Stromal cell of bone marrow (primary cell): ENCODE data around the gene GPC6.

ENCODE experiments used
- DNase-seq: peaks from one replicate; pipeline ENCODE4 v3.0.0-alpha.2; 2012; ENCODE audit warnings: low read depth

Gene GPC6

DNA sequence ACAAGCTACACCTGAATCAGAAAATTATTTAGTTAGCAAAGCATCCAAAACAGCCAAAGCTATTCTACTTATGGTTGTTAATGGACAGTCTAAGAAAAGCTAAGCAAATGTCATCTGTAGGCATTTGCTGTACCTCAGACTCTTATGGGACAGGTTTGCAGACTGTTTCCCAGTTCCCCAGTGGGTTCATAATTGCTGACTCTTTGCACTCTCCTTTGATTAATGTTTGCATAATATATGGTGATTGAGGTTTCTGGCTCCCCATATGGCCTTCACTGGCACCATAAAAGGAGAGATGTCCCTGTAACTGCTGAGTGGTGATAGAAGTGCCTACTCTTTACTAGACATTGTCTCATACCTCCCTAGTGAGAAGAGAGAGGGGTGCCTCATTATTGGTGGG, 142.1 kb downstream of the GPC6 start:
- no peak for DNase-seq

DNA sequence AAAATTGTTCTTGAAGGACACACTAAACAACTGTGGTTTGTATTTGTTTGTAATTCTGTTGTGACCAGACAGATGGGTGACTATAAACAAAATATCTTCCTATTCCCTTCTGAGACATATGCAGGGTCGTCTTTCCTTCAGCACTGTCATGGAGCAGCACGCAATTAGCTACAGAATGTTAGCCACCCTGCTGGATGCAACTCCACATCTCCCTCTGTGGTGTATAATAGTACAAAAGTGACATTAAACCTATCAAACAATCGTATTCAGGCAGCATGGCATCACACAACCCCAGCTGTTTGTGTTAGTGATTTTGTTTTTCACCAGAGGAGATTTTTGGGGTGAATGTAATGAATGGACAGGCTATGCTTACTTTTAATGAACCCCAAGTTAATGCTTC, 146.2 kb downstream of the GPC6 start:
- DNase-seq, result no peak

- DNase-seq, result no peak
Measured at GRCh38 chr13:93375491-93375890, 148.9 kb downstream of the GPC6 start.

DNA sequence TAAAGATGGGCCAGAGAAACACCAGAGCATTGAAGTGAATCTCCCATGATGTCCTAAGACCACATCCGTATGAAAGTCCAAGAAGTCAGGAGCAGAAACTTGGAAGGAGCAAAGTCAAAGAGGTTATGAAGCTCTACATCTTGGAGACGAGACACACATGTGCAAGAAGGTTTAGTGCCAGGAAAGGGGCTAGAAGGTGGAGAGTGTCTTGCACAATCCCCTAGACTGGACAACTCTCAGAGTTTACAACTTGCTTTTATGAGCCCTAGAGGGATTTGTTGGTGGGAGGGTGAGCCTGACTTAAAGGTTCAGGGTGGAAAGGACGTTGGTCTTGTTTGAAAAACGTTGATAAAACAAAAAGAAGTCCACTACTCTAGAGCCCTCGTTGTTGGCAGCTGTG, 150.6 kb downstream of the GPC6 start:
- DNase-seq, result no peak

- DNase-seq, result no peak
Measured at GRCh38 chr13:93378184-93378583, 151.6 kb downstream of the GPC6 start.

DNA sequence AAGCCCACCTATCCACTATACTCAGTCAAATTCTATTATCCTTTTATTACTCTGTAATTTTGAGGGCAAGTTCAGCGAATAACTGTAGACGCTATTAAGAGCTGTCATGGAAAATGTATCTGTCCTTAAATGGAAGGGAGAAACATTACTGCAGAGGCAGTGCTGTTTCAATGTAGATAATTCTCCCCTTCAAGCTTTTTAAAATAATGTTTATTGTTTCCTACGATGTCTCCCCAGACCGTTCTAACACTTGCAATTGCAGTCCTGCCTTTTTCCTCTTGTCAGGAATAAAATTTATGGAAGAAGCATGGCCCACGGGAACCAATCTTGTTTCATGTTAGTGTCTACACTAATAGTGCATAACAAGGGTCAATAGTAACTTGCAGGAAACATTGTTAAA, 159.5 kb downstream of the GPC6 start:
- DNase-seq, result no peak

DNA sequence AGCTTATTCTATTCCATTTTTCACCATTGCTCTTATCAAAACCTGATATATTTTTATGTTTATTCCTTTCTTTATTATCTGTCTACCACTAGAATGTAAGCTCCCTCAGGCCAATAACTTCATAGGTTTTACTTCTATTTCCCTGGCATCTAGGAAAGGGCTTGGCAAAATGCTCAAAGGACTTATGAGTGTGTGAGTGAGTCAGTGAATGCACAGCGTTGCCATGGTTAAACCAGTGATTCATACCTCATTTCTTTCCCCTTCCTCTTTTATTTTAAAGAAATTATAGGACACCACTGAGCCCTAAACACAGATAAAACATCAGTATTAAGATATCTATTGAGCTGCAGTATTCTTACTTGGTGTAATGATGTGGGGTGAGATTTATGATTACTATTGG, 162.1 kb downstream of the GPC6 start:
- peak; percentile 7 for DNase-seq

GRCh38 chr13:93397619-93398018, 171.0 kb downstream of the GPC6 start:
- no peak for DNase-seq

DNA sequence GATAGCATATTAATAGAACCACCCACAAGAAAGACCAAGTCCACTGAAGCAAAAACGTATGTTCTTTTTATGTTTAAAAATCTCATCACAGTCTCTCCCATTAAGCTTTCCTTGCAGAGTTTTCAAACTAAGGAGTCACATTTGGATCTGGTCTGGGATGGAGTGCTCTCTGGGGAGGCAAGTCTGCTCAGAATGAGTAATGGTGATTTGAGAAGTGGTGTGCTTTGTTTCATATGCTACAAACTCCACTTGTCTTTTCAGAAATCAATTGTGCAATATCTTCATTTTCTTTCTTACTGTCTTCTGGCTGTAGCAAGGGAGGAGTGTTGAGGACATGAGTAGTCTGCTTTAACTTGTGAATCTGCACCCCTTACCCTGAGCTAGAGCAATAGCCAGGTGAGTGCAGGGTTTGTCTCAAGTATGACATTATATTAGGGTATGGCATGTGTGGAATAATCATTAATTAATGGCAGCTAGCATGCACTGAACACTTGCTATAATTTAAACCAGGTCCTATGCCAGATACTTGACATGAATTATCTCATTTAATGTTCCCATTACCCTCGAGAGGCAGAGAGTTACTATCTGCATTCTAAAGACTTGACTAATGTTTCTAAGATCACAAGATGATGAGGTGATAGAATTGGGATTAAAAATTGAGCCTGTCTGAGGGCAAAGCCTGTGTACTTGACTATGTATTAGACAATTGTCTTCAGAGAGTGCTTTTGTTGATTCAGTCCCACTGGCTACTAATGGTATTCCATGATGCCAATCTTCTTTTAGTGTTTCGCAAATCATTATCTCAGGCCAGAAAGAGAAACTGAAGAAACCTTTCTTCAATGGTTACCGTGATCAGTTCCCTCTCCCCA, 171.8 kb downstream of the GPC6 start:
- DNase-seq, result peak; percentile 59

- no peak for DNase-seq
Measured at GRCh38 chr13:93399212-93399611, 172.6 kb downstream of the GPC6 start.

DNA sequence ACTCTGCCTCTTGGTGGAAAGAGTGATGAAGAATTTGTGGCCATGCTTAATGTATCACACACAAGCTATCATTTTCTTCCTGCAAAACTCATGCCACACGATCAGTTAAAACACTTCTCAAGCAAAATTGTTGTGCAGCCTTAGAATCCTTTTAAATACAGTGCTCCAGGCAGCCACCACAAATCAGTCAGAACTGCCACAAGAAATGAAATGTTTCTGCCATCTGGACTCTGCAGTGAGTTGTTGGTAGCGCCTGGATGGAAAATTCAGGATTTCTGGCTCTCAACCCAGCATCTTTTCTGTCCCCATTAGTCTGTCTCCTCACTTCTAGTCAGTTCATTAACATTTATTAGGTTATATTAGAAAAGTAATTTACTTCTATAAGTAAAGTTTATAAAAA, 179.5 kb downstream of the GPC6 start:
- no peak for DNase-seq

DNA sequence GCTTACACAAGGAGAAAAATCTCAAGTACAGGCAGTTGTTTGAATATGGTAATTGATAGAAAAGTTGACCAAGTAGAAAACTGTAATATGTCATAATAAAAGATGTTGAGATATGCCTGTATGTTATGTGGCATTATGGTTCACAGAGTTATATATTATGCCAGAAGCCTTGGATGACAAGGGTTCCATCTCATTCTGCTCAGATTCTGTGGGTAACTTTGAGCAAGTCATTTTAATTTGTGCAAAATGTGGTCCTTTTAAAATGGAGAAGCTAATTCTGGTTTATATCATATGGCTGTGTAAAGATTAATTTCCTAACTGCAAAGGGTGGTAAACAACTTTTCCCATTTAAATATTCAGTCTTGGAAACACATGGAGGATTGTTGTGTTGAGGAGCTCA, 180.9 kb downstream of the GPC6 start:
- DNase-seq, result no peak

DNA sequence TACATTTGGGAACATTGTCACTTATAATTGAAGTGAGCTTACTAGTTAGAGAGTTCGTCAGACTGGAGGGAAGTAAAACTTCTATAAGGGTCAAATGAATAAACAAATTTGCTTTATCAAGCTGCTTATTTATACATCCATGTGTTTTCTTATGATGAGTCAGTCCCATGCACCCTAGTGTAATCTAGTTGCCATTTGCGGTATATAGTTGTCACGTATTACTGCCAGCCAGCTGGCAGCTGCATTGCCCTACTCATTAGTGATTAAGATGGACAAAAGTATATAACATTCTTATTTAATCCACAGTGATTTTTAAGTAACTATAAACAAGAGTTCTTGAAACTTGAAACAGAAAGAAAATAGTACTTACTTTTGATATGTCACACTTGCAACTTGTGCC, 182.4 kb downstream of the GPC6 start:
- no peak for DNase-seq

GRCh38 chr13:93409816-93410215, 183.2 kb downstream of the GPC6 start:
- DNase-seq, result no peak

GRCh38 chr13:93411186-93411680, 184.6 kb downstream of the GPC6 start:
- no peak for DNase-seq

DNA sequence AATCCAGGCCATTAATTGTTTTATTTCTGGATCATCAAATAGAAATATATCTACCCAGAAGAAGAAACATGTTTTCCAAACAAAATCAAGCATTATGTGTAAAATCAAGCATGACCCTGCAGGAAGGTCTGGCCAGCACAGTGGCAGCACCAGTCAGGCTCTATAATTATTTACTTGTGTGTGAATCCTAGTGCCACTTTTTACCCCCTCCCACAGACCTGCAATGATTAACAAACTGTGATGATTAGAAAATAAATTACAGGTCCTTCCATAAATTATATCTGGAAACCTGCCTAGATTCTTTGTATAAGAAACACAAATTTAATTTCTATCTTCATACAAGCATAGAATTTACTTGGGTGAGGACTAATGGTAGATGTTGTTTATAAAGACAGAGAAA, 186.1 kb downstream of the GPC6 start:
- no peak for DNase-seq

DNA sequence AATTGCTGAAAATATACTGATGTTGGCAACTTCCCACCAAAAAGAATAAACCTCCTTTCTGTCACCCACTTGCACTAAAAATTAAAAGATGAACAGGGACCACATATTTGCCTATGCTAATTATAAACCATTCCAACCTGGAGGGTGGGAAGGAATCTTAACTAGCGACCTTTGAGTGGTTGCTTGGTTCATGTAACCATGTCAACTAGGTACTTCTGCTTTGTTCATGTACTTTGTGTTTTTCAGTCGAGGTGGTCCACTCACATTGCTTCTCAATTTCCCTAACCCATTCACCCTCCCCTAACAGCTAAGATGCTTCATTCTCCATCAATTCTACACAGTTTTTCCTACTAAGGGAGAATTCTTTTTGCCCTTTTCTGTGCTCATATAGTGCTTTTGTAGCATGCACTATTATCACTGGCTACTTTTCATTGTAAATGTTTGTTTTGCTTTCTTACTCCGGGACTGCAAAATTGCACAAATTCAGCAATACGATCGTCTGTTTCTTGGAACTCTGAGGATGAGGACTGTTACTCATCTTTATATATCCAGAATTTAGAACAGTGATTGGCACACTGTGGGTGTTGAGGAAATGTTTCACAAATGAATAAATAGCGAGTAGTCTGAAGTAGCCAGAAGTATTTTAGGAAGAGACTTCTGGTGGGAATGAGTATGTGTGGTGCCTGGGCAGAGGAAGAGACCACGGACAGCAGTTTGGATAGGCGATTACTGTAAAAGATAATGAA, 187.5 kb downstream of the GPC6 start:
- peak; percentile 68 for DNase-seq

DNA sequence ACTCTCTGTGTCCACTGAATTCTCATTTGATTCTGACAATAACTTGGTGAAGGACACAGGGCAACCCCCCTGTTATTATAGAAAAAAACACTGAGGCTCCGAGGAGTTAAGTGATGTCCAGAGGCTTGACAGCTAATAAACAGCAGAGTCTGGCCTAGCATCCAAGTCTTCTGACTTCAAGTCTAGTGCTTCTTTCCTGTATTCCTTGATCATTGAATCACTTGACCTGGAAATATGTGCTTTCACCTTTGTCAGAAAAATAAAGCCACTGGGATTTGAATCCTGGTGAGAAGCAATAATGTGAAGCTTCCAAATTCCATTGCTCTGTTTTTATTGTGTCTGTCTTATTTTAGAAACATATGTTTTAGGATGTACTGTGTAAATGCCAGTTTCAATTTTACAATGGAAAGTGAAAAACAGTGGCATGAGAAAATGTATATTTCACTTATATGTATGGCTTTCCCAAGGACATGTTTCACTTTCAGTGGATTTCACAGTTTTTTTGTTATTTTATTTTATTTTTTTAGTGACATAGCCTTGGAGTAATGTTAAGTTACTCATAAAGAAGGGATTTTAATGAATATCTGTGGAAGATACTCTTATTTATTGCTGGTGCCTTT, 190.2 kb downstream of the GPC6 start:
- no peak for DNase-seq

DNA sequence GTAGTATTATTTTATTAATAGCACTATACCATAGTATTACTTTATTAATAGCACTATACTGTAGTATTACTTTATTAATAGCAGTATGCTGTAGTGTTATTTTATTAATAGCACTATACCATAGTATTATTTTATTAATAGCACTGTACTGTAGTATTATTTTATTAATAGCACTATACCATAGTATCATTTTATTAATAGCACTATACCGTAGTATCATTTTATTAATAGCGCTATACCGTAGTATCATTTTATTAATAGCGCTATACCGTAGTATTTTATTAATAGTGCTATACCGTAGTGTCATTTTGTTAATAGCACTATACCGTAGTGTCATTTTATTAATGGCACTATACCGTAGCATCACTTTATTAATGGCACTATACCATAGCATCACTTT, 191.8 kb downstream of the GPC6 start:
- no peak for DNase-seq

DNA sequence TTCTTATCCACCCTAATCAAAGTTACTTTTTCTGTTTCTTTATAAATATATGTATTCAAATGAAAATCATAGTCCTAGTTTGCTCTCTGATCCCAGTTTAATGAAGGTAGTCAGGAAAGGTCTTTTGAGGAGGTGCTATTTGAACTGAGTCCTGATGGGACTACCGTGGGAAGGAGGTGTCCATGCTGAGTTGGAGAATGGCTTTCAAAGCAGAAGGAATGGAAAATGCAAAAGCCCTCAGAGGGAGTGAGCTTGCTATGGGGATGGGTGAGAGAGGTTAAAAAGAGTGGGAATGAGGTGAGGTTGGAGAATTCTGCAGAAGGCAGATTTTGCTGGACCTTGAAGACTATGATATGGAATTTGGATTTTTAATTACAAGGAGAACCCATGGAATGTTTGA, 193.6 kb downstream of the GPC6 start:
- no peak for DNase-seq

DNA sequence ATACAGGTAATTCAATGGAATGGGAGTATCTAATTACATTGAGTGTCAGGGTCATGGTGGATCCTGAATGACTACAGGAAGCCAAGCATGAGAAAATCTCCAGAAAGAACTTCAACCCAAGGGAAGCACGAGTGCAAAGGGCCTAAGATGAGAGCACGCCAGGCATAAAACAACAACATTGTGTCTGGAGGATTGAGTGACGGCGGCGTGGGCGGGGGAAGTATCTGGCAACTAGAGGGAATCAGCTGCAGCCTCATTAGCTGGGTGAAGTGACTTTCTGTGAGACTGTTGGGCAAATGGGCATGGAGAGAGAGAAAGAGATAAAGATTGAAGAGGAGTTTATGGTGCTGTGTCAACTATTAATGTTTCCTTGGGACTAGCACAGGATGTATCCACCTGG, 194.3 kb downstream of the GPC6 start:
- no peak for DNase-seq

GRCh38 chr13:93422980-93423543, 196.5 kb downstream of the GPC6 start:
- DNase-seq, result no peak

- peak; percentile 9 for DNase-seq
Measured at GRCh38 chr13:93425411-93425810, 198.8 kb downstream of the GPC6 start.
